GM19193 (cell line): Measurements from ENCODE around the gene NOL4L.

Experiments used
- POLR2A ChIP-seq: IDR thresholded peaks from 4 replicates; pipeline ENCODE4 v1.6.1; 2011; ENCODE audit not compliant: insufficient read depth, insufficient read length; ENCODE audit errors: extremely low read depth

NOL4L gene

GRCh38 chr20:32515631-32516101 is 69.5 kb downstream of the NOL4L start:
- TF ChIP-seq POLR2A, result no peak

- no peak for TF ChIP-seq POLR2A
These were observed 70.4 kb downstream of the NOL4L start for GRCh38 chr20:32514760-32515159.

GRCh38 chr20:32513031-32513866 is 71.9 kb downstream of the NOL4L start:
- TF ChIP-seq POLR2A, result no peak

GRCh38 chr20:32512047-32512385 is 73.1 kb downstream of the NOL4L start:
- TF ChIP-seq POLR2A, result no peak

- TF ChIP-seq POLR2A, result no peak
These were observed 73.6 kb downstream of the NOL4L start for GRCh38 chr20:32511358-32512046.

GRCh38 chr20:32510601-32511357 is 74.4 kb downstream of the NOL4L start:
- no peak for TF ChIP-seq POLR2A

GRCh38 chr20:32510120-32510600 is 75.0 kb downstream of the NOL4L start:
- no peak for TF ChIP-seq POLR2A

- no peak for TF ChIP-seq POLR2A
These were observed 75.5 kb downstream of the NOL4L start for GRCh38 chr20:32509639-32510066.

- no peak for TF ChIP-seq POLR2A
These were observed 76.4 kb downstream of the NOL4L start for GRCh38 chr20:32508775-32509119.

- no peak for TF ChIP-seq POLR2A
These were observed 76.9 kb downstream of the NOL4L start for GRCh38 chr20:32507998-32508774.

GRCh38 chr20:32506721-32507120 is 78.4 kb downstream of the NOL4L start:
- TF ChIP-seq POLR2A, result no peak

GRCh38 chr20:32505723-32506473 is 79.2 kb downstream of the NOL4L start:
- no peak for TF ChIP-seq POLR2A

- no peak for TF ChIP-seq POLR2A
These were observed 83.4 kb downstream of the NOL4L start for GRCh38 chr20:32501709-32502108.
